Limb (tissue), 2 donors: Measurements from ENCODE around the gene EDAR.

Experiments used
- DNase-seq, 2 donors: peaks; one replicate each; pipeline ENCODE4 v3.0.0-alpha.2; 2016; ENCODE audit errors: extremely low spot score in 2 of 2

Gene EDAR

GRCh38 chr2:108941767-108942166 is 47.3 kb downstream of the EDAR start:
- no peak for DNase-seq

- no peak for DNase-seq
Observed at GRCh38 chr2:108941161-108941665, 47.8 kb downstream of the EDAR start.

- DNase-seq: no peak
Observed at GRCh38 chr2:108940156-108940555, 48.9 kb downstream of the EDAR start.

GRCh38 chr2:108938077-108938710 is 50.8 kb downstream of the EDAR start:
- no peak for DNase-seq

- no peak for DNase-seq
Observed at GRCh38 chr2:108937367-108938017, 51.5 kb downstream of the EDAR start.

GRCh38 chr2:108936866-108937265 is 52.2 kb downstream of the EDAR start:
- DNase-seq: no peak

- no peak for DNase-seq
Observed at GRCh38 chr2:108936076-108936864, 52.8 kb downstream of the EDAR start.

GRCh38 chr2:108935271-108935741 is 53.7 kb downstream of the EDAR start:
- DNase-seq: no peak

GRCh38 chr2:108934583-108935245 is 54.3 kb downstream of the EDAR start:
- DNase-seq: no peak

GRCh38 chr2:108934151-108934550 is 54.9 kb downstream of the EDAR start:
- no peak for DNase-seq

- no peak for DNase-seq
Observed at GRCh38 chr2:108933691-108934117, 55.3 kb downstream of the EDAR start.

- no peak for DNase-seq
Observed at GRCh38 chr2:108932736-108933332, 56.2 kb downstream of the EDAR start.

- no peak for DNase-seq
Observed at GRCh38 chr2:108931372-108931771, 57.6 kb downstream of the EDAR start.

GRCh38 chr2:108929807-108930425 is 59.1 kb downstream of the EDAR start:
- DNase-seq: peak in 1 of 2 donors; percentile 25

GRCh38 chr2:108928660-108929377 is 60.2 kb downstream of the EDAR start:
- no peak for DNase-seq

GRCh38 chr2:108927936-108928659 is 60.9 kb downstream of the EDAR start:
- DNase-seq: peak; percentile 64 to 70

GRCh38 chr2:108927405-108927804 is 61.6 kb downstream of the EDAR start:
- DNase-seq: no peak

GRCh38 chr2:108926561-108927380 is 62.2 kb downstream of the EDAR start:
- DNase-seq: no peak

GRCh38 chr2:108925735-108926134 is 63.3 kb downstream of the EDAR start:
- DNase-seq: no peak
